SK-N-MC (cell line): Measurements from ENCODE around the gene NCOR1.
"Not testable (repeated sequence)": the region's sequence is repeated elsewhere in the genome, so short reads cannot be mapped to it uniquely, and the experiment has no call there.

ENCODE experiments used
- DNase-seq: peaks from one replicate; pipeline ENCODE4 v3.0.0-alpha.2; 2011; ENCODE audit warnings: low read depth, low spot score
- H3K27ac ChIP-seq: fragments of 200-600 bp; sonication (generic); 2 replicates; pipeline ENCODE4 v1.5.1; 2016; ENCODE audit warnings: mixed run types
- H3K36me3 ChIP-seq: fragments of 200-600 bp; sonication (generic); 2 replicates; pipeline ENCODE4 v1.6.1; 2017; ENCODE audit warnings: antibody characterized with exemption, low read length, mixed read lengths; ENCODE audit not compliant: insufficient read depth
- H3K4me3 ChIP-seq: fragments of 200-600 bp; sonication (generic); 2 replicates; pipeline ENCODE4 v1.5.1; 2016
- H3K9ac ChIP-seq: fragments of 200-600 bp; sonication (generic); 2 replicates; pipeline ENCODE4 v1.8.0; 2017; ENCODE audit warnings: mixed run types, mixed read lengths; ENCODE audit not compliant: insufficient read length
- H3K9me3 ChIP-seq: fragments of 200-600 bp; sonication (generic); 2 replicates; pipeline ENCODE4 v1.6.1; 2017; ENCODE audit warnings: low read depth, mild to moderate bottlenecking, antibody characterized with exemption, low read length, moderate library complexity, mixed read lengths
- EZH2 ChIP-seq: fragments of 200-600 bp; sonication (generic); IDR thresholded peaks from one replicate; pipeline ENCODE4 v1.6.1; 2017; ENCODE audit warnings: antibody characterized with exemption
- FOXP2 ChIP-seq: optimal IDR thresholded peaks from 2 replicates; pipeline ENCODE3; 2011; ENCODE audit warnings: mild to moderate bottlenecking, moderate library complexity; ENCODE audit not compliant: insufficient read depth; ENCODE audit errors: extremely low read length, control extremely low read depth
- POLR2AphosphoS5 ChIP-seq: IDR thresholded peaks from 2 replicates; pipeline ENCODE4 v1.6.1; 2012; ENCODE audit warnings: mild to moderate bottlenecking, low read depth, low read length, borderline replicate concordance

The NCOR1 gene

DNA sequence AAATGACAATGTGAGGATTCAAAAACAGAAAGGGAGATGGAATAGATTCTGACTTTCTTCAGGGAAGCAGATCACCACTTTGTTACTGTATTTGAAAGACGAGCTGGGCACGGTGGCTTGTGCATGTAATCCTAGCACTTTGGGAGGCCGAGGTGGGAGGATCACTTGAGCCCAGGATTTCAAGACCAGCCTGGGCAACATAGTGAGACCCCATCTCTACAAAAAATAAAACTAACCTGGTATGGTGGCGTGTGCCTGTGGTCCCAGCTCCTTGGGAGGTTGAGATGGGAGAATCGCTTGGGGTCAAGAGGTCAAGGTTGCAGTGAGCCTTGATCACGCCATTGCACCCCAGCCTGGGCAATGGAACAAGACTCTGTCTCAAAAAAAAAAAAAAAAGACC is 35.7 kb upstream of the NCOR1 start:
- H3K9ac ChIP-seq = no peak overlapping the region
- H3K27ac ChIP-seq = peak overlapping the region; percentile 79
- no peak for TF ChIP-seq POLR2AphosphoS5
- TF ChIP-seq FOXP2 = no peak
- no peak for TF ChIP-seq EZH2

DNA sequence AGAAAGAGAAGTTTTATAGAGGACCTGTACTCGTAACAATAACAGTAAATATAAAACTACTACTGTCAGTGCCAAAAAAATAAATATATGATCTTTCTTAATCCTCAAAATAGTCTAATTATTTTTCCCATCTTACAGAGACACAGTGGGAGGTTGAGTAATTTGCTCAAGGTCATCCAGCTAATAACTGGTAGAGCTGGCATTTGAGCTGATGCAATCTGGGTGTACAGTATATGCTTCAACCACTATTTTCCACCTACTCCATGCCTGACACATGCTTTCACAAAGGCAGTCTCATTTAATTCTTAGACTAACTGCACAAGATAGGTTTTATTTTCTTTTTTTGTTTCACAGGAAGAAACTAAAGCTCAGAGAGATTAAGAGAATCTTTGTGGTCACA is 35.3 kb upstream of the NCOR1 start:
- no peak for DNase-seq
- H3K27ac ChIP-seq = peak overlapping the region; percentile 79

More for the DNA sequence above, 35.7 kb upstream of the NCOR1 start:
- Histone ChIP-seq H3K9me3 (no peaks in the 10 kb centered on the region), H3K4me3 (no peak overlapping the region), H3K36me3 (0 out of 2 replicates have a peak, but pooled peaks cover 3% of the 10 kb centered on the region)
- DNase-seq = no peak

DNA sequence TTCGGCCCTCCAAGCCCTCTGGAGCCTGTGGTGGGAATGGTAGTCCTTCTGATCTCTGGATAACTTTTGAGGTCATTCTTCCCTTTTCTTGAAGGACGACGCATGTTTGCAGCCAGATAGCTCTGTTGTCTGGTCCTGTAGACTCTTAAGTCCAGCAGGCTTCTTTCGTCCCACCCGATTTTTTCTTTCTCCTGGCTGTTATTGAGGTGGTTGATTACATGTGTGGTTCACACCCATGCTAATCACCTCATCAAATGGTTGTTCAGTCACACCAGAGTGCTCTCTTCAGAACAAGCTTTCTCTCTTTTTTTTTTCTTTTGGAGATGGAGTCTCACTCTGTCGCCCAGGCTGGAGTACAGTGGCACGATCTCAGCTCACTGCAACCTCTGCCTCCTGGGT is 32.3 kb upstream of the NCOR1 start:
- no peak overlapping the region for H3K27ac ChIP-seq
- no peak overlapping the region for H3K9ac ChIP-seq
- H3K4me3 ChIP-seq = no peak overlapping the region
- H3K9me3 ChIP-seq = no peaks in the 10 kb centered on the region
- TF ChIP-seq EZH2 = no peak
- H3K36me3 ChIP-seq = 0 out of 2 replicates have a peak, but pooled peaks cover 3% of the 10 kb centered on the region
- DNase-seq = no peak

More for the DNA sequence above, 35.3 kb upstream of the NCOR1 start:
- Histone ChIP-seq H3K9me3 (no peaks in the 10 kb centered on the region), H3K9ac (peak overlapping the region; percentile 45), H3K4me3 (0 out of 2 replicates have a peak overlapping the region, but pooled peaks have one; percentile 7), H3K36me3 (0 out of 2 replicates have a peak, but pooled peaks cover 3% of the 10 kb centered on the region)
- TF ChIP-seq EZH2 = no peak
- TF ChIP-seq FOXP2 = no peak
- TF ChIP-seq POLR2AphosphoS5 = no peak

DNA sequence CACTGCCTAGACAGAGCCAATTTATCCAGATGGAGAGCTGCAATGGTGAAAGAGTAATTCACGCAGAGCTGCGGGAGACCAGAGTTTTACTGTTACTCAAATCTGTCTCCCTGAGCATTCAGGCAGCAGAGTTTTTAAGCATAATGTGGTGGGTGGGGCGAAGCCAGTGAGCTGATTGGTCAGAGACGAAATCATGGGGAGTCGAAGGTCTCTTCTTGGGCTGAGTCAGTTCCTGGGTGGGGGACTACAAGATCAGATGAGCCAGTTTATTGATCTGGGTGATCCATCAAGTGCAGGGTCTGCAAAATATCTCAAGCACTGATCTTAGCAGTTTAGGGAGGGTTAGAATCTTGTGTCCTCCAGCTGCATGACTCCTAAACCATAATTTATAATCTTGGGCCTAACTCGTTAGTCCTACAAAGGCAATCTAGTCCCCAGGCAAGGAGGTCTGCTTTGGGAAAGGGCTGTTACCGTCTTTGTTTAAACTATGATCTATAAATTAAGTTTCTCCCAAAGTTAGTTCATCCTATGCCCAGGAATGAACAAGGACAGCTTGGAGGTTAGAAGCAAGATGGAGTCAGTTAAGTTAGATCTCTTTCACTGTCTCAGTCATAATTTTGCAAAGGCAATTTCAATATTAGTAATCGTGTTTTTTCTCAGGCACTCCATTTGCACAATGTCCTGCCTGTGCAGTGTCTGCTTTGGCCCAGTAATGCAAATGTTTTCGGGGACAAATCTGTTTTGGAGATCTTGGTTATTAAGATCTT is 28.6 kb upstream of the NCOR1 start:
- TF ChIP-seq POLR2AphosphoS5 (no peak), FOXP2 (no peak), EZH2 (no peak)
- 0 out of 2 replicates have a peak, but pooled peaks cover 3% of the 10 kb centered on the region for H3K36me3 ChIP-seq
- H3K27ac ChIP-seq = peak overlapping the region; percentile 34; the same call in 1 of the 2 replicates
- H3K4me3 ChIP-seq = no peak overlapping the region
- no peaks in the 10 kb centered on the region for H3K9me3 ChIP-seq
- H3K9ac ChIP-seq = no peak overlapping the region
- no peak for DNase-seq

DNA sequence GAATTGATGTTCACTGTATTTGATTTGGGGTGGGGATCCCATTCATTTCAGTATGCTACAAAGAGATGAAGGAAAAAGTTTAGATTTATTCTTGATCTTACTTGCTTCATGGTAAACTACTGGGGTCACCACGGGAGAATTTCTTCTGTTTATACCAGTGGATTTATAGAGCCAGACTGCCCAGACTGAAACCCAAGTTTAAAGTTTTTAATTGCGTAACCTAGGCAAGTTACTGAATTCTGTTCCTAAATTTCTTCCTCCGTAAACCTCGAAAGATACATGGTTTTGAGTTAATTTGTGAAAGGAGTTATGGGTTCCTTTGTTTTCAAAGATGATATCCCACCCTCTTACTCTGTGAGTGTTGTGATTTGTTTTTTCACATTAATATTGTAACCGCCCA is 28.1 kb upstream of the NCOR1 start:
- TF ChIP-seq EZH2 (no peak), FOXP2 (no peak), POLR2AphosphoS5 (no peak)
- no peak for DNase-seq
- H3K36me3 ChIP-seq = no peaks in the 10 kb centered on the region
- no peak overlapping the region for H3K4me3 ChIP-seq
- no peaks in the 10 kb centered on the region for H3K9me3 ChIP-seq
- peak overlapping the region; percentile 34; the same call in 1 of the 2 replicates for H3K27ac ChIP-seq
- no peak overlapping the region for H3K9ac ChIP-seq

DNA sequence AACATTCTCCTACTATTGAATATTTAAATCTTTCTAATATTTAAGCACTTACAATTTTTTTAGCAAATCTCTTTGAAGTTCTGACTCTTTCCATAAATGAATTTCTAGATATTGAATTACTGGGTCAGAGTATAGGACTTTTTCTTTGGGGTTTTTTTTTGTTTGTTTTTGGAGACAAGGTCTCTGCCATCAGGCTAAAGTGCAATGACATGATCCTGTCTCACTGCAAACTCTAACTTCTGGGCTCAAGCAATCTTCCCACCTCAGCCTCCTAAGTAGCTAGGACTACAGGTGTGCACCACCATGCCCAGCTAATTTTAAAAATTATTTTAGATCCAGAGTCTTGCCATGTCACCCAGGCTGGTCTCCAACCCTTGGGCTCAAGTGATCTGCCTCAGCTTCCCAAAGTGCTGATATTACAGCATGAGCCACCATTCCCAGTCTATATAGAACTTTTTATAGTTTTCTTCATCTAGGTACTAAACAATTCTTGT is 26.6 kb upstream of the NCOR1 start:
- no peak for DNase-seq
- H3K27ac ChIP-seq = no peak overlapping the region
- no peaks in the 10 kb centered on the region for H3K36me3 ChIP-seq
- no peak overlapping the region for H3K9ac ChIP-seq
- no peak overlapping the region for H3K4me3 ChIP-seq
- H3K9me3 ChIP-seq = no peaks in the 10 kb centered on the region
- TF ChIP-seq FOXP2 = no peak
- no peak for TF ChIP-seq POLR2AphosphoS5
- TF ChIP-seq EZH2 = no peak

DNA sequence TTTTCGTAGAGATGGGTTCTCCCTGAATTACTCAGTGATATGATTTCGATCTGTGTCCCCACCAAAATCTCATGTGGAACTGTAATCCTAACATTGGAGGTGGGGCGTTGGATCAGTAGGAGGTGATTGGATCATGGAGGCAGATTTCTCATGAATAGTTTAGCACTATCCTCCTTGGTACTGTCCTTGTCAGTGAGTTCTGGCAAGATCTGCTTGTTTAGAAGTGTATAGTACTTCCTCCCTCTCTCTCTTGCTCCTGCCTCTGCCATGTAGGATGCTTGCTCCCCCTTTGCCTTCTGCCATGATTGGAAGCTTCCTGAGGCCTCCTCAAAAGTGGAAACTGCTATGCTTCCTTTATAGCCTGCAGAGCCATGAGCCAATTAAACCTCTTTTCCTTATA is 24.6 kb upstream of the NCOR1 start:
- no peaks in the 10 kb centered on the region for H3K9me3 ChIP-seq
- H3K9ac ChIP-seq = no peak overlapping the region
- no peak overlapping the region for H3K4me3 ChIP-seq
- no peak overlapping the region for H3K27ac ChIP-seq
- no peak for TF ChIP-seq FOXP2
- TF ChIP-seq EZH2 = no peak
- no peak for TF ChIP-seq POLR2AphosphoS5
- DNase-seq = no peak
- no peaks in the 10 kb centered on the region for H3K36me3 ChIP-seq

DNA sequence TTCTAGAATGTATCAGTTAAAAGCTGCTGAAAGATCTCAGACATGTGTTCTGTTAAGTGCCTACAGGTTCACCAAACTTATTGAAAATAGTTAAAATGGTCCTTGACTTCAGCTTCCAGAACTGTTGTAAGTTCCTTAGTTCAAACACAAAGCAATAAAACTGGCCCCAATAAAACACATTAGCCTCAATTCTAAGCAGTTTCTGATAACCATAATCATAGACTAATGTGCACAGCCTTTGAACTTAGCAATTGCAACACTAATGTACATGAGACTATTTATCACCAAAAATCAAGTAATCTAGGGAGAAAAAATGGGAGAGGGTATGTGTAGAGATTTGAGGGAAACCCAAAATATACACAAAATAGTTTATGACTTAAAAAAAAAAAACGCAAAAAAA is 17.1 kb upstream of the NCOR1 start:
- Histone ChIP-seq H3K9ac (no peak overlapping the region), H3K36me3 (peaks cover 3% of the 10 kb centered on the region; the same call in 1 of the 2 replicates), H3K9me3 (no peaks in the 10 kb centered on the region), H3K4me3 (no peak overlapping the region), H3K27ac (no peak overlapping the region)
- no peak for TF ChIP-seq EZH2
- TF ChIP-seq FOXP2 = no peak
- no peak for TF ChIP-seq POLR2AphosphoS5
- DNase-seq = no peak

DNA sequence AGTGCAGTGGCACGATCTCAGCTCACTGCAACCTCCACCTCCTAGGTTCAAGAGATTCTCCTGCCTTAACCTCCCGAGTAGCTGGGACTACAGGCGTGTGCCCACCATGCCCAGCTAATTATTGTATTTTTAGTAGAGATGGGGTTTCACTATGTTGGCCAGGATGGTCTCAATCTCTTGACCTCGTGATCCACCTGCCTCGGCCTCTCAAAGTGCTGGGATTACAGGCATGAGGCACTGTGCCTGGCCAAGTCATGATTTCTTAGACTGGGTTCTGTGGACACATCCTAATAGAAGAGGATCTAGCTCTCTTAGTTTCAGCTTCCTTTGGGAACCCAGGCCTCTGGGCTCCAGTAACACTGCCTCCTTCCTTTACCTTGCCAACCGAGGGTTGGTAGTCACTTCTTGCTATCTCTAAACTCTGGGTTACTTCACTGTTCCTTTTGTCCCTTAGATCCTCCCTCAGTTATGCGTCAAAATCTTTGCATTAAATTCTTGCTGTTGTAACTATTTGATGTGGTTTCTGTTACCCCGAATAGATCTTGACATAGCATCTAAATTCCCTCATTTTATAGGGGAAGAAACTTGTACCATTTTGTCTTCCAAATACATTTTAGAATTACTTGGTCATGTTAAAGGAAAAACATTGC is 14.7 kb upstream of the NCOR1 start:
- not testable (repeated sequence) for H3K9me3 ChIP-seq, H3K4me3 ChIP-seq, H3K9ac ChIP-seq, H3K27ac ChIP-seq, H3K36me3 ChIP-seq, DNase-seq
